Neural crest cell (in vitro differentiated cells): Measurements from ENCODE around the gene FLVCR1. TPM values are rescaled to one million over a fixed set of nuclear protein-coding genes. Genes with fewer than 3 reads are reported as not detected.
"Not testable (repeated sequence)": the region's sequence is repeated elsewhere in the genome, so short reads cannot be mapped to it uniquely, and the experiment has no call there.

ENCODE experiments used
- DNase-seq: peaks from one replicate; pipeline ENCODE4 v3.0.0; 2021; ENCODE audit warnings: low read depth, mixed read lengths, low spot score
- H3K27ac Mint-ChIP-seq: one replicate; pipeline ENCODE4 v1.8.0; 2021; ENCODE audit warnings: mild to moderate bottlenecking, mixed read lengths; ENCODE audit not compliant: unreplicated experiment
- H3K27me3 Mint-ChIP-seq: 2 replicates; pipeline ENCODE4 v1.8.0; 2021; ENCODE audit warnings: low read depth, mild to moderate bottlenecking, mixed read lengths
- H3K36me3 Mint-ChIP-seq: 2 replicates; pipeline ENCODE4 v1.8.0; 2021; ENCODE audit warnings: low read depth, mild to moderate bottlenecking, mixed read lengths
- H3K4me1 Mint-ChIP-seq: 2 replicates; pipeline ENCODE4 v1.8.0; 2021; ENCODE audit warnings: mixed read lengths
- H3K4me3 Mint-ChIP-seq: one replicate; pipeline ENCODE4 v1.8.0; 2021; ENCODE audit warnings: mild to moderate bottlenecking, mixed read lengths
- H3K9me3 Mint-ChIP-seq: 2 replicates; pipeline ENCODE4 v1.8.0; 2021; ENCODE audit warnings: mixed read lengths
- total RNA-seq: library from RNA; stranded (reverse); gene quantifications from 2 replicates; pipeline ENCODE4 v1.2.1, GENCODE V29; 2021
- TF ChIP-seq, protein P1 (sequence below): fragments of 200-600 bp; sonication (generic); conservative IDR thresholded peaks from 2 replicates; pipeline ENCODE4 v1.5.0; 2021; ENCODE audit warnings: antibody characterized with exemption, mild to moderate bottlenecking

The FLVCR1 gene
- total RNA-seq, 1 donor from 2014 or later: 31.4 TPM

DNA sequence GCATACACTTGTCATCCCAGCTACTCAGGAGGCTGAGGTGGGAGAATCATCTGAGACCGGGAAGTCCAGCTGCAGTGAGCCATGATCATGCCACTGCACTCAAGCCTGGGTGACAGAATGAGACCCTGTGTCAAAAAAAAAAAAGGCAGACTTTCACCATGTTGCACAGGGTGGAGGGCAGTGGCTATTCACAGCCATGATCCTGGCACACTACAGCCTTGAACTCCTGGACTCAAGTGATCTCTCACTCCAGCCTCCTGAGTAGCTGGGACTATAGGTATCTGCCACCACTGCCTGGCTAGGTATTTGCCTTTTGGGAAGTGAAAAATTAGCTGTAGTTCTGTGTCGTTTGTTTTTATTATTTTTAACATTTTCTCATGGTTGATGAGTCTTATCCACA, 29.7 kb upstream of the FLVCR1 start:
- Mint-ChIP-seq H3K36me3 (peaks cover 12% of the 10 kb centered on the region), H3K9me3 (peaks cover 11% of the 10 kb centered on the region), H3K4me1 (no peaks in the 10 kb centered on the region), H3K27ac (no peak overlapping the region), H3K27me3 (no peaks in the 10 kb centered on the region), H3K4me3 (no peak overlapping the region)
- TF ChIP-seq, protein P1, sequence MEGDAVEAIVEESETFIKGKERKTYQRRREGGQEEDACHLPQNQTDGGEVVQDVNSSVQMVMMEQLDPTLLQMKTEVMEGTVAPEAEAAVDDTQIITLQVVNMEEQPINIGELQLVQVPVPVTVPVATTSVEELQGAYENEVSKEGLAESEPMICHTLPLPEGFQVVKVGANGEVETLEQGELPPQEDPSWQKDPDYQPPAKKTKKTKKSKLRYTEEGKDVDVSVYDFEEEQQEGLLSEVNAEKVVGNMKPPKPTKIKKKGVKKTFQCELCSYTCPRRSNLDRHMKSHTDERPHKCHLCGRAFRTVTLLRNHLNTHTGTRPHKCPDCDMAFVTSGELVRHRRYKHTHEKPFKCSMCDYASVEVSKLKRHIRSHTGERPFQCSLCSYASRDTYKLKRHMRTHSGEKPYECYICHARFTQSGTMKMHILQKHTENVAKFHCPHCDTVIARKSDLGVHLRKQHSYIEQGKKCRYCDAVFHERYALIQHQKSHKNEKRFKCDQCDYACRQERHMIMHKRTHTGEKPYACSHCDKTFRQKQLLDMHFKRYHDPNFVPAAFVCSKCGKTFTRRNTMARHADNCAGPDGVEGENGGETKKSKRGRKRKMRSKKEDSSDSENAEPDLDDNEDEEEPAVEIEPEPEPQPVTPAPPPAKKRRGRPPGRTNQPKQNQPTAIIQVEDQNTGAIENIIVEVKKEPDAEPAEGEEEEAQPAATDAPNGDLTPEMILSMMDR: no peak
- DNase-seq: no peak

DNA sequence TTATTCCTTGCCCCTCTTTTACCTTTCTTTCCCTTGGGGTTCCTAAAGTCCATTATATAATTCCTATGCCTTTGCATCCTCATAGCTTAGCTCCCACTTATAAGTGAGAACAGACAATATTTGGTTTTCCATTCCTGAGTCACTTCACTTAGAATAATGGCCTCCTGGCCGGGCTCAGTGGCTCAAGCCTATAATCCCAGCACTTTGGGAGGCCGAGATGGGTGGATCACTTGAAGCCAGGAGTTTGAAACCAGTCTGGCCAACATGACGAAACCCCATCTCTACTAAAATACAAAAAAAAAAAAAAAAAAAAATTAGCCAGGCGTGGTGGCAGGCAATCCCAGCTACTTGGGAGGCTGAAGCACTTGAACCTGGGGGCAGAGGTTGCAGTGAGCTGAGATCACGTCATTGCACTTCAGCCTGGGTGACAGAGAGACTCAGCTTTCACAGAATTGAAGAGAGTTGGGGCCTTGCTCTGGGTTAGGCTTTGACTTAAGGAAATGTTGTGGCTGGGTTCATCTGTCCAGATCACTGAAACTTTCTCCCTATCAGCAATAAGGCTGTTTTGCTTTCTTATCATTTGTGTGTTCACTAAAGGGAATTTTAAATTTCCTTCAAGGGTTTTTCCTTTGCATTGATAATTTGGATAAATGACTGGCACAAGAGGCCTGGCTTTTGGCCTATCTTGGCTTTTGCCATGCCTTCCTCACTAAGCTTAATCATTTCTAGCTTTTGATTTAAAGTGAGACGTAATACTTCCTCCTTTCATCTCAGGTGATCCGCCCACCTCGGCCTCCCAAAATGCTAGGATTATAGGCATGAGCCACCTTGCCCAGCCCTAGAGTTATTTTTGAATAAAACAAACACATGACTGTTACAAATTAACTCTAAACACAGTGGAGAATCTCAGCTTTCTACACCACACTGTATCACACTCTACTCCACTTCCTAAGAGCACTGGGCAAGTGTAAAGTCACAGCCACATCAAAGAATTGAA, 24.6 kb upstream of the FLVCR1 start:
- H3K27ac Mint-ChIP-seq, H3K9me3 Mint-ChIP-seq, H3K27me3 Mint-ChIP-seq, H3K4me1 Mint-ChIP-seq, DNase-seq, H3K36me3 Mint-ChIP-seq, H3K4me3 Mint-ChIP-seq: not testable (repeated sequence)

DNA sequence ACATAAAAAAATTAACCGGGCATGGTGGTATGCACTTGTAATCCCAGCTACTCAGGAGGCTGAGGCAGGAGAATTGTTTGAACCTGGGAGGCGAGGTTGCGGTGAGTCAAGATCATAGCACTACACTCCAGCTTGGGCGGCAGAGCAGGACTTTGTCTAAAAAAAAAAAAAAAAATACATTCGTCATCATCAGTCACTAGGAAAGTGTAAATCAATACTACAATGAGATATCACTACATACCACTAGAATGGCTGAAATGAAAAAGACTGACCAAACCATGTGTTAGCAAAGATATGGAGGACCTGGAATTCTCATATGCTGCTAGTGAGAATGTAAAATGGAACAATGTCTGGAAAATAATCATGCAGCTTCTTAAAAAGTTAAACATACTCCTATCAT, 19.9 kb upstream of the FLVCR1 start:
- Mint-ChIP-seq H3K36me3 (no peaks in the 10 kb centered on the region), H3K9me3 (no peaks in the 10 kb centered on the region), H3K27ac (no peak overlapping the region), H3K4me3 (no peak overlapping the region), H3K27me3 (no peaks in the 10 kb centered on the region), H3K4me1 (no peaks in the 10 kb centered on the region)
- TF ChIP-seq, protein P1: no peak
- DNase-seq: no peak

DNA sequence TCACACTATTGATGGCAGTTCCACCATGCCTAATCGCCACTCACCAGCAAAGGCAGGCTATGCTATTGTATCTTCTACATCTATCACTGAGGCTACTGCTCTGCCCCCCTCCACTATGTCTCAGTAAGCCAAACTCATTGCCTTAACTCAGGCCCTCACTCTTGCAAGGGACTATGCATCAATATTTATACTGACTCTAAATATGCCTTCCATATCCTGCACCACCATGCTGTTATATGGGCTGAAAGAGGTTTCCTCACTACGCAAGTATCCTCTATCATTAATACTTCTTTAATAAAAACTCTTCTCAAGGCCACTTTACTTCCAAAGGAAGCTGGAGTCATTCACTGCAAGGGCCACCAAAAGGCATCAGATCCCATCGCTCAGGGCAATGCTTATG, 13.6 kb upstream of the FLVCR1 start:
- not testable (repeated sequence) for H3K4me1 Mint-ChIP-seq, H3K27ac Mint-ChIP-seq, H3K27me3 Mint-ChIP-seq, DNase-seq, H3K4me3 Mint-ChIP-seq, H3K9me3 Mint-ChIP-seq, H3K36me3 Mint-ChIP-seq

DNA sequence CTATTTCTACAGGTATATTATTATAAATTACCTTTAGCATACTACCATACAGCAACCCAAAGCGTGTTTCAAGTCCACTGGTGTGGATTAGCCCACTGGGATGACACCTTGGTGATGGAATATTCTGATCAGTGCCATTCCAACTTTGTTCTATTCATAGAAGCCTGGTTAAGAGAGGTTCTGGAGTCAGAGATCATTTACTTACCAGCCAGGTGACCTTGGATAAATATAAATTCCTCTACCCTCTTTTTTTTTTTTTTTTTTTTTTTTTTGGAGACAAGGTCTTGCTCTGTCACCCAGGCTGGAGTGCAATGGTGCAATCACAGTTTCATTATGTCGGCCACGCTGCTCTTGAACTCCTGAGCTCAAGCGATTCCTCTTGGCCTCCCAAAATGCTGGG, 10.5 kb upstream of the FLVCR1 start, which contains the start of gene SPATA45:
TSS of gene SPATA45 (minus strand) at position 101 of the 400 bp plus-strand sequence. CDS start 11,500 bp downstream, outside the sequence.
- H3K27ac Mint-ChIP-seq: no peak within 1 kb of the TSS
- H3K9me3 Mint-ChIP-seq: no peaks in the 10 kb centered on the region

DNA sequence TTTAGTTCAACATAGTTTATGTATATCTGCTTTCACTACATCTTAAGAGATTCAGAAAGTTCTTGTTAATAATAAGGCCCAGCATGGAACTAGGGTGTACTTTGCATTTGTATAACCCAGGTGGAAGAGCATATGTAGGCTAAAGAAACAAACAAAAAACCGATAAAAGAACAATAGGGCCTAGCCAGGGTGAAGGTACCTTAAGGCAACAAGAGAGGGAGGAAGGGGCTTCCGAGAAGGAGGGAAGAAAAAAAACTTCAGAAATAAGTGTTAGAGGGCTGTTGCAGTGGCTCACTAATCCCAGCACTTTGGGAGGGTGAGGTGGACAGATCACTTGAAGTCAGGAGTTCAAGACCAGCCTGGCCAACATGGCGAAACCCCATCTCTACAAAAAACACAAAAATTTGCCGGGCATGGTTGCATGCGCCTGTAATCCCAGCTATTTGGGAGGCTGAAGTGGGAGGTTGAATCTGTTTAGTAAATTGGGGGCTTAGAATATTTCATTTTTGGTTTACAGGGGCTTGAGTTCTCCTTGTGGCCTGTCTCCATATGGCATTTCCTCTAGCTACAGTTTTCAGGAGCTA, 5.9 kb upstream of the FLVCR1 start:
- H3K9me3 Mint-ChIP-seq: no peaks in the 10 kb centered on the region
- peaks cover 10% of the 10 kb centered on the region for H3K36me3 Mint-ChIP-seq
- peaks cover 13% of the 10 kb centered on the region for H3K4me1 Mint-ChIP-seq
- DNase-seq: no peak
- H3K27ac Mint-ChIP-seq: no peak overlapping the region
- TF ChIP-seq, protein P1: no peak
- peak overlapping the region; percentile 59 for H3K4me3 Mint-ChIP-seq
- H3K27me3 Mint-ChIP-seq: no peaks in the 10 kb centered on the region

More for the DNA sequence above, 10.5 kb upstream of the FLVCR1 start, which contains the start of gene SPATA45:
- H3K4me3 Mint-ChIP-seq: no peak within 1 kb of the TSS
- no peak for DNase-seq
- TF ChIP-seq, protein P1: no peak
- peaks cover 6% of the 10 kb centered on the region for H3K36me3 Mint-ChIP-seq
- no peaks in the 10 kb centered on the region for H3K4me1 Mint-ChIP-seq
- no peaks in the 10 kb centered on the region for H3K27me3 Mint-ChIP-seq
